ENCODE results near the gene TGFBRAP1. TPM values are rescaled to one million over a fixed set of nuclear protein-coding genes. Genes with fewer than 3 reads are reported as not detected.
"Not testable (repeated sequence)": the region's sequence is repeated elsewhere in the genome, so short reads cannot be mapped to it uniquely, and the experiment has no call there.

TGFBRAP1 gene
- total RNA-seq, 6 experiments from 2014 or later = 5.7 to 11.2 (median 7.1) TPM

DNA sequence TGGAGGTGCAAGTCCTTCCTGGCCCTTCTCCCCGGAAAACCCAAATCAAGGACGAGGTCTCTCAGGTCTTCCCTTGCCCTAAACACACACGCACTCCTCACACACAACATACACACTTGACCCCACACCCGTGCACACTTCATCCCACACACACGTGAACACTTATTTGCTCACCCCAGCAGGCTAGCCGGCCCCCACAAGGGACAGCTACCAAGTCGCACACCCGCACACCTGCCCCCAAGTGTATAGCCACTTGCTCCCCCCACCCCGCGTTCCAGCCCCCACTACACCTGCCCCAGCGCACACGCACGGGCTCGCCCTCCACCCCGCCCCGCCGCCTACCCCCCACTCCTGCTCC, 359 bp downstream of the TGFBRAP1 start:
- WGBS (ENCODE audit: insufficient coverage, low coverage, low lambda C conversion rate, missing lambda C conversion rate) = 0% methylated on average over 17 of the region's 17 CpGs
- Histone ChIP-seq H3K4me3 (peak overlapping the region; percentile 44 to 74 (median 56)), H3K36me3 (peaks cover 0 to 2% (median 0%) of the 10 kb centered on the region in 4 donors), H3K9me3 (no peaks in the 10 kb centered on the region), H3K27ac (peak overlapping the region; percentile 41 to 67 (median 52)), H3K4me1 (peaks cover 0 to 10% (median 4%) of the 10 kb centered on the region in 4 donors), H3K27me3 (no peaks in the 10 kb centered on the region)
- peak in 1 of 3 donors; percentile 36 for DNase-seq
- TF ChIP-seq CTCF (IDR thresholded peaks at IDR 0.05) = no peak
- no peak for TF ChIP-seq POLR2A (IDR thresholded peaks at IDR 0.05)
- intact Hi-C loops (cut with DNase I) = no loop called here
- ATAC-seq = peak; percentile 12 to 37 (median 24)

DNA sequence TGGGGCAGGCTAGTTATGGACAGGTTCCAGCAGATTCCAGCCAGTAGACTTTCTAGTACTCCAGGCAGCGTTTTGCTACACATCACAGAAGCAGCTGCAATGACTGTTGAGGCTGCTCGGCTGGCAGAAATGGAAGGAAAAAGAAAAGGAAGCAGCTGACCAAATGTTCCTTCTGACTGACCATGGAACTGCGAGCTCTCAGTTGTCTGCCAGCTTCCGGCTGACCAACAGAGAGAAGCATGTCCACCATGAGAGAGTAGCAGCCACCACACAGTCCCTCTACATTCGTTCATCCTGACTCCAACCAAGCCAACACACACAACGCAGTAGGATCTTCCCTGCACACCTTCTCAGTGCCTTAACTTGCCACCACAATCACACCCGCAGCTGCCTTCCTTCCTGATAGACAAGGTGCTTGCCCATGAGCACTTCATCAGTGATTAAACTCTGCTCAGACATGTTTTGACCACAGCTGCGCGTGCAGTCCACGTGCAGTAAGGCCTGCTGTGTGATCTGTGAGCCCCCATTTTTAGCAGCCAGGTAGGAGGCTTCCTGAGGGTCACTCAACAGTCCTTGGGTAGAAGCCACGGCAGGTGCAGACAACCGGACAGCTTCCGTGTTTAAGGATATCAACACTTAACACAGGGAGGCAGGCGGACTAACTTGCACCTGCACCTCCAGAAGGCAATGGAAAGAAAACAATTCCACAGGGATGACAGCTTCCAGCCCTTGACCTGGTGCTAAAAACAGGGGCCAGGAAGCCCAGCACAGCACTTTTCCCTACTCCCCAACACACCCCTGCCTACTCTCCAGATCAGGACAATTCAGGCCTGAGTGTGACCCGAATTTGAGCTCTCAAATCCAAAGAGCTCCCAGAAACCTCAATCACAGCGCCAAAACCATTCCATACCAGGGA, 996 bp downstream of the TGFBRAP1 start:
- no peak for DNase-seq
- WGBS (ENCODE audit: insufficient coverage, low coverage, low lambda C conversion rate, missing lambda C conversion rate) = 22% methylated on average over 13 of the region's 16 CpGs
- TF ChIP-seq CTCF (IDR thresholded peaks at IDR 0.05) = no peak
- peak; percentile 8 for TF ChIP-seq POLR2A (IDR thresholded peaks at IDR 0.05)
- Histone ChIP-seq H3K27me3 (no peaks in the 10 kb centered on the region), H3K36me3 (no peaks in the 10 kb centered on the region), H3K9me3 (no peaks in the 10 kb centered on the region), H3K27ac (peak overlapping the region; percentile 41 to 67 (median 52)), H3K4me1 (peaks cover 0 to 10% (median 4%) of the 10 kb centered on the region in 4 donors), H3K4me3 (peak overlapping the region; percentile 44 to 74 (median 56))
- intact Hi-C loops (cut with DNase I) = no loop called here
- peak; percentile 6 to 35 (median 18) for ATAC-seq

DNA sequence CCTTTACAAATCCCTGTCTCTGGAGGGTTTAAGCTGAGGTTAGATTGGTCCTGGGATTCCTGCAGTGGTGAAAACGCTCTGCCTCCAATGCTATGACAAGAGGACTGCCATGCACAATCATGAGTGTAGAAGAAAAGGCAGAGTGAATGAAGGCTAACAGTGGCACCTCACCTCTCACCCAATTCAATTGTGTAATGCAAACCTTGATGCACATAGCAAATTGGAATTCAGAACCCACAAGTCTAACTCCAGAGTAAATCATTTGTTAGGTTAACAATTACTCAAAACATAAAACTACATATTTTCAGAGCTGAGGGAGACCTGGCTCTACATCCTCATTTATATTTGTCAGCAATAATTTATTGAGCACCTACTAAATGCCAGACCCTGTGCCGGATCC, 1.8 kb downstream of the TGFBRAP1 start:
- no peak for TF ChIP-seq POLR2A (IDR thresholded peaks at IDR 0.05)
- intact Hi-C loops (cut with DNase I) = no loop called here
- Histone ChIP-seq H3K9me3 (no peaks in the 10 kb centered on the region), H3K36me3 (no peaks in the 10 kb centered on the region), H3K4me3 (no peak overlapping the region), H3K27me3 (no peaks in the 10 kb centered on the region), H3K27ac (no peak overlapping the region), H3K4me1 (peaks cover 0 to 10% (median 4%) of the 10 kb centered on the region in 4 donors)
- no peak for ATAC-seq
- no peak for DNase-seq
- 56% methylated on average over 2 of the region's 2 CpGs for WGBS (ENCODE audit: insufficient coverage, low coverage, low lambda C conversion rate, missing lambda C conversion rate)

GRCh38 chr2:105327271-105327670, 2.3 kb downstream of the TGFBRAP1 start:
- H3K36me3 ChIP-seq; ATAC-seq; H3K4me3 ChIP-seq; H3K9me3 ChIP-seq; H3K27me3 ChIP-seq; DNase-seq; H3K27ac ChIP-seq; intact Hi-C loops (cut with DNase I): not testable (repeated sequence)
- 95% methylated on average over 3 of the region's 3 CpGs for WGBS (ENCODE audit: insufficient coverage, low coverage, low lambda C conversion rate, missing lambda C conversion rate)
- peaks cover 0 to 10% (median 4%) of the 10 kb centered on the region in 4 donors for H3K4me1 ChIP-seq

DNA sequence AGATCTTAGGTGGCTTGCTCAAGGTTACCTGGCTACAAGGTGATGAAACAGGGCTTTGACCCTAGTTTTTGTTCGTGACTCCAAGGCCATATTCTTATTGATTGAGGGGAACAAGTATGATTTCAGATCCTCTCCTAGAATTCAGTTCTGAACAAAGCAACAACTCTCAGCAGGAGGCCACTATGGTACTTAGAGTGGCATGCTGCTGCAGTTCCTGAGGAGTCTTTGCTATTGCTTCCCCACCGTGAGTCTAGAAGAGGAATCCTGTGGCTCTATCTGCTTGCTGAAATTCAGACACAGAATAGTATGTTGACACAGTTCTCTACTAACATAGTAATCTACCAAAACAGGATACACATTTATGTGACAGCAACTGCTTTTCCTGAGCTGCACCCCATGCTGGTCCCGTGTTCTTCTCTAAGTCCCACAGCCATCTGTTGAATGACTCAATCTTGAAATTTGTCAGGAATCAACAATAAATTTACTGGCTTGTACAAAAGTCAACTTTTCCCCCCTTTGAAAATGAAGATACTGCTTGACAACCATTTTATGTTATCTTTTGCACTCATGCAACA, 4.1 kb downstream of the TGFBRAP1 start:
- peaks cover 0 to 7% (median 3%) of the 10 kb centered on the region in 4 donors for H3K4me1 ChIP-seq
- H3K36me3 ChIP-seq = no peaks in the 10 kb centered on the region
- no peaks in the 10 kb centered on the region for H3K9me3 ChIP-seq
- no peaks in the 10 kb centered on the region for H3K27me3 ChIP-seq
- ATAC-seq (peak in 3 of 4 donors; percentile 17 to 66 (median 41)), DNase-seq (no peak)
- intact Hi-C loops (cut with DNase I) = no loop called here
- no peak overlapping the region for H3K4me3 ChIP-seq
- H3K27ac ChIP-seq = peak overlapping the region; percentile 16 to 43 (median 17)
- TF ChIP-seq CTCF (IDR thresholded peaks at IDR 0.05) = no peak
- no peak for TF ChIP-seq POLR2A (IDR thresholded peaks at IDR 0.05)
- WGBS (ENCODE audit: insufficient coverage, low coverage, low lambda C conversion rate, missing lambda C conversion rate) = 50% methylated on average over 3 of the region's 3 CpGs
